MM.1S (cell line): ENCODE data around the gene ZNF277.

ENCODE experiments used
- CTCF ChIP-seq: fragments of 300-600 bp; sonication (generic); IDR thresholded peaks from 2 replicates; pipeline ENCODE4 v1.5.1; 2016; ENCODE audit warnings: antibody characterized with exemption, low read length, mixed read lengths
- EZH2 ChIP-seq: fragments of 300-600 bp; sonication (generic); optimal IDR thresholded peaks from 2 replicates; pipeline ENCODE3; 2017; ENCODE audit warnings: low read depth, mild to moderate bottlenecking, antibody characterized with exemption, low read length, mixed read lengths

- TF ChIP-seq CTCF (no peak), EZH2 (no peak)
Observed at GRCh38 chr7:112327566-112327965, 121.1 kb downstream of the ZNF277 start.
